Measurements from ENCODE around the gene OR2C1.
A peak's percentile ranks its signal among the peaks of the same experiment; 100 is the strongest.

OR2C1 gene

GRCh38 chr16:3355589-3355988, at the start of gene OR2C1:
Gene OR2C1, plus strand, starts transcription at chr16:3355889. Its CDS starts 52 bp downstream, at chr16:3355941.
- DNase-seq (ENCODE audit: low spot score), result no peak

- no peak for DNase-seq (ENCODE audit: low spot score)
Measured at GRCh38 chr16:3306078-3306477, 49.6 kb upstream of the OR2C1 start.

GRCh38 chr16:3311496-3311895, 44.2 kb upstream of the OR2C1 start:
- no peak for DNase-seq (ENCODE audit: low spot score)

GRCh38 chr16:3317315-3317999, 38.2 kb upstream of the OR2C1 start:
- DNase-seq (ENCODE audit: low spot score), result no peak

GRCh38 chr16:3321816-3322215, 33.9 kb upstream of the OR2C1 start:
- DNase-seq (ENCODE audit: low spot score), result no peak

GRCh38 chr16:3327514-3327913, 28.2 kb upstream of the OR2C1 start:
- no peak for DNase-seq (ENCODE audit: low spot score)

- DNase-seq (ENCODE audit: low spot score), result no peak
Measured at GRCh38 chr16:3328104-3328503, 27.6 kb upstream of the OR2C1 start.

GRCh38 chr16:3328643-3329042, 27.0 kb upstream of the OR2C1 start:
- no peak for DNase-seq (ENCODE audit: low spot score)

- DNase-seq (ENCODE audit: low spot score), result no peak
Measured at GRCh38 chr16:3346041-3346440, 9.6 kb upstream of the OR2C1 start.

- DNase-seq (ENCODE audit: low spot score), result no peak
Measured at GRCh38 chr16:3347586-3347985, 8.1 kb upstream of the OR2C1 start.

GRCh38 chr16:3348547-3349167, 7.0 kb upstream of the OR2C1 start:
- no peak for DNase-seq (ENCODE audit: low spot score)

GRCh38 chr16:3349175-3349574, 6.5 kb upstream of the OR2C1 start:
- DNase-seq (ENCODE audit: low spot score), result no peak

GRCh38 chr16:3356118-3356517, 429 bp downstream of the OR2C1 start:
- DNase-seq (ENCODE audit: low spot score), result no peak

GRCh38 chr16:3358871-3359270, 3.2 kb downstream of the OR2C1 start:
- DNase-seq (ENCODE audit: low spot score), result no peak

GRCh38 chr16:3362931-3363330, 7.2 kb downstream of the OR2C1 start:
- no peak for DNase-seq (ENCODE audit: low spot score)

- DNase-seq (ENCODE audit: low spot score), result no peak
Measured at GRCh38 chr16:3363793-3364192, 8.1 kb downstream of the OR2C1 start.

- DNase-seq (ENCODE audit: low spot score), result peak; percentile 94
Measured at GRCh38 chr16:3364774-3365427, 9.2 kb downstream of the OR2C1 start.

- no peak for DNase-seq (ENCODE audit: low spot score)
Measured at GRCh38 chr16:3369073-3369472, 13.4 kb downstream of the OR2C1 start.

- DNase-seq (ENCODE audit: low spot score), result no peak
Measured at GRCh38 chr16:3375680-3376079, 20.0 kb downstream of the OR2C1 start.

- no peak for DNase-seq (ENCODE audit: low spot score)
Measured at GRCh38 chr16:3377917-3378316, 22.2 kb downstream of the OR2C1 start.

- no peak for DNase-seq (ENCODE audit: low spot score)
Measured at GRCh38 chr16:3383045-3383448, 27.4 kb downstream of the OR2C1 start.

GRCh38 chr16:3388325-3388724, 32.6 kb downstream of the OR2C1 start:
- no peak for DNase-seq (ENCODE audit: low spot score)

- DNase-seq (ENCODE audit: low spot score), result no peak
Measured at GRCh38 chr16:3389663-3390338, 34.1 kb downstream of the OR2C1 start.

Measured in AG20443 (cell line).